ENCODE results near the gene ARHGAP8. TPM values are rescaled to one million over a fixed set of nuclear protein-coding genes. Genes with fewer than 3 reads are reported as not detected.

ARHGAP8 gene
- total RNA-seq, result 1 to 10 TPM in 1 of 2 donors, under 1 TPM in 1; 0.69 to 3.7 TPM
- polyA plus RNA-seq (ENCODE audit: insufficient read length in 2 of 2), result 1 to 10 TPM; 3.1 to 8.5 TPM
- long read RNA-seq, donor 1, partial matches to known transcripts, result 0 of 1 reads
- long read RNA-seq, donor 1, other reads (novel, unspliced or antisense), result 0 of 1 reads
- long read RNA-seq, donor 2, result 0 reads
- long read RNA-seq, donor 3, result 0 reads
- long read RNA-seq, donor 4, partial matches to known transcripts, result 0 of 10 reads
- long read RNA-seq, donor 4, other reads (novel, unspliced or antisense), result 0 of 10 reads

GRCh38 chr22:44752285-44753188 is at the start of gene ARHGAP8:
Gene ARHGAP8, plus strand, starts transcription at chr22:44752575. Its CDS starts 33,953 bp downstream, at chr22:44786528.
- WGBS (ENCODE audit: insufficient coverage), result 6% methylated on average over 54 of the region's 78 CpGs
- peaks cover 20% of the 10 kb centered on the region for H3K4me1 ChIP-seq (ENCODE audit: control insufficient read depth, insufficient read depth, low read length)
- H3K9me3 ChIP-seq (ENCODE audit: control insufficient read depth, insufficient read depth, low read length), result peaks cover 1% of the 10 kb centered on the region
- no peak within 1 kb of the TSS for H3K4me3 ChIP-seq (ENCODE audit: low read depth, low read length)
- H3K36me3 ChIP-seq (ENCODE audit: control insufficient read depth, insufficient read depth, low read length), result no peaks in the 10 kb centered on the region
- peaks cover 38% of the 10 kb centered on the region for H3K27me3 ChIP-seq (ENCODE audit: control insufficient read depth, insufficient read depth, low read length)
- no peak for DNase-seq (ENCODE audit: low read depth in 4 of 6, low spot score in 6 of 6)
- H3K27ac ChIP-seq (ENCODE audit: low read depth, low read length), result no peak within 1 kb of the TSS

DNA sequence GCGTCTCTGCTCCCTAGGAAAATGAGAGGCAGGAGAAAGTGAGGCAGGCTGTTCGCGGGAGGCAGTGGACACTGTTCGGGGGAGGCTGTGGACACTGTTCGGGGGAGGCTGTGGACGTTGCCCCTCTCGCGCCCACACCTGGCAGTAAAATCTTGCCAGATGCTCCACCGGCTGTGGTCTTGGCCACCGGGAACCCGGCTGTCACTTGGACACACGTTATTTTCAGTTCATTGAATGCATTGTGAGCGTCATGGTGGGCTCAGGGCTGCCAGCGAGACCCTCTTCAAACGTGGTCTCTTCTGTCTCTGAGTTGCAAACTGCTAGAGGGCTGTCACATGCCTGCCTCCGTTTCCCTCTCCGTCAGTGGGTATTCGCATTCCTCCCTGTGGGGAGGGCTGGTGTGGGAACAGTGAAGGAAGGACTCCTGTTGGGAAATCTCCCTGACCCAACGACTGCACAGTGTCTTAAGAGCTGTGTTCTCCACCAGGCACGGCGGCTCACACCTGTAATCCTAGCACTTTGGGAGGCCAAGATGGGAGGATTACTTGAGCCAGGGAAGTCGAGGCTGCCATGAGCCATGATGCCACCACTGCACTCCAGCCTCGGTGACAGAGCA is 49.0 kb upstream of the ARHGAP8 start:
- DNase-seq (ENCODE audit: low read depth in 4 of 6, low spot score in 6 of 6), result peak in 1 of 6 donors; percentile 25

DNA sequence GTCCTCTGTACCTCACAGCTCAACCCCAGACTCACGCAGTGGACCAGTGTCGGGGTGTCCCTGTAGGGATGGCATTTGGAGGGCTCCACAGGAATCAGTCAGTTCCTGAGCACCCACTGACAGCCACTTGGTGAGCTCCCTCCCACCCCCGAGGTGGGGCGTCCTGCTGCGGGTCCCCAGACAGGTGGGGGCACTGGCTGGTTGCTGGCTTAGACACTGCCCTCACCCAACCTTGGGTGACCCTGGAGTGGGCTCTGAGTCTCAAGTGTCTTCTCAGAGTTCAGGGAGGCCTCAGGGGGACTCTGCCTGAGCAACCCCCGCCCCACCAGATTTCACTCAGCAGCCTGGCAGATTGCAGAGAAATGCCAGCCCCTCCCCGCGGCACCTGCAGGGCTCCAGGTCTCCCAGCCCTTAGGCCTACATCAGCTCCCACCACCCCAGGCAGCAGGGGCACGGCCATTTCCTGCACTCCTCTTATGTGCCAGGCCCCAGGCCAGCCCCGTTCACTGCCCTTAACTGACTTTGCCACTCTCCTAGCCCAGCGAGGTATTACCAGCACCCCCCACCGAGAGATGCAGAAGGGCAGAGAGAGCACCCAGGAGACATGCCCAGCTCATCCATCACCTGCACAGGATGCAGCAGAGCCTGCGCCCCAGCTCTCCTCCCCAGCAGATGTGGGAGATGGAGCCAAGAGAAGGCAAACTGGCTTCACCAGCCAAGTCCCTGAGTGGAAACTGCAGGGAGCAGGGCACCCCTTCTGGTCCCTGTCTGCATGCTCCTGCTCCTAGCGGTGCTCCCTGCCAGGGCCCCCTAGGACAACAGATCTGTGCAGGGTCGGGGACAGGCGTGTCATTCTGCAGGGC is 48.0 kb upstream of the ARHGAP8 start:
- Histone ChIP-seq H3K9me3 (ENCODE audit: control insufficient read depth, insufficient read depth, low read length) (no peaks in the 10 kb centered on the region), H3K27me3 (ENCODE audit: control insufficient read depth, insufficient read depth, low read length) (peaks cover 17% of the 10 kb centered on the region), H3K36me3 (ENCODE audit: control insufficient read depth, insufficient read depth, low read length) (peaks cover 16% of the 10 kb centered on the region), H3K4me1 (ENCODE audit: control insufficient read depth, insufficient read depth, low read length) (peaks cover 32% of the 10 kb centered on the region), H3K4me3 (ENCODE audit: low read depth, low read length) (no peak overlapping the region), H3K27ac (ENCODE audit: low read depth, low read length) (no peak overlapping the region)
- WGBS (ENCODE audit: insufficient coverage), result 89% methylated on average over 14 of the region's 16 CpGs
- no peak for DNase-seq (ENCODE audit: low read depth in 4 of 6, low spot score in 6 of 6)

More for the DNA sequence above, 49.0 kb upstream of the ARHGAP8 start:
- Histone ChIP-seq H3K4me3 (ENCODE audit: low read depth, low read length) (peak overlapping the region; percentile 29), H3K27me3 (ENCODE audit: control insufficient read depth, insufficient read depth, low read length) (peaks cover 17% of the 10 kb centered on the region), H3K27ac (ENCODE audit: low read depth, low read length) (no peak overlapping the region), H3K4me1 (ENCODE audit: control insufficient read depth, insufficient read depth, low read length) (peaks cover 42% of the 10 kb centered on the region), H3K36me3 (ENCODE audit: control insufficient read depth, insufficient read depth, low read length) (peaks cover 16% of the 10 kb centered on the region), H3K9me3 (ENCODE audit: control insufficient read depth, insufficient read depth, low read length) (no peaks in the 10 kb centered on the region)
- WGBS (ENCODE audit: insufficient coverage), result 40% methylated on average over 22 of the region's 23 CpGs

DNA sequence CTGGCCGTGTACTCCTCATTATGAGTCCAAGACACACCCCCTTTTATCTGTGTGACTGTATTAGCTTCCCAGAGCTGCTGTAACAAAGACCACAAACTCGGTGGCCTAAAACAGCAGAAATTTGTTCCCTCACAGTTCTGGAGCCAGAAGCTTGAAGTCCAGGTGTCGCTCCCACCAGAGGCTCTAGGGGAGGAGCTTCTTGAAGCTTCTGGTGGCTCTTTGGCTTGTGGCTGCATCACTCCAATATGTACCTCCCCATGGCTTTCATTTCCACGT is 47.4 kb upstream of the ARHGAP8 start:
- H3K4me3 ChIP-seq (ENCODE audit: low read depth, low read length), result no peak overlapping the region
- peaks cover 18% of the 10 kb centered on the region for H3K36me3 ChIP-seq (ENCODE audit: control insufficient read depth, insufficient read depth, low read length)
- no peaks in the 10 kb centered on the region for H3K9me3 ChIP-seq (ENCODE audit: control insufficient read depth, insufficient read depth, low read length)
- H3K4me1 ChIP-seq (ENCODE audit: control insufficient read depth, insufficient read depth, low read length), result peaks cover 31% of the 10 kb centered on the region
- no peak for DNase-seq (ENCODE audit: low read depth in 4 of 6, low spot score in 6 of 6)
- 86% methylated on average over 4 of the region's 4 CpGs for WGBS (ENCODE audit: insufficient coverage)
- H3K27ac ChIP-seq (ENCODE audit: low read depth, low read length), result no peak overlapping the region
- peaks cover 17% of the 10 kb centered on the region for H3K27me3 ChIP-seq (ENCODE audit: control insufficient read depth, insufficient read depth, low read length)

DNA sequence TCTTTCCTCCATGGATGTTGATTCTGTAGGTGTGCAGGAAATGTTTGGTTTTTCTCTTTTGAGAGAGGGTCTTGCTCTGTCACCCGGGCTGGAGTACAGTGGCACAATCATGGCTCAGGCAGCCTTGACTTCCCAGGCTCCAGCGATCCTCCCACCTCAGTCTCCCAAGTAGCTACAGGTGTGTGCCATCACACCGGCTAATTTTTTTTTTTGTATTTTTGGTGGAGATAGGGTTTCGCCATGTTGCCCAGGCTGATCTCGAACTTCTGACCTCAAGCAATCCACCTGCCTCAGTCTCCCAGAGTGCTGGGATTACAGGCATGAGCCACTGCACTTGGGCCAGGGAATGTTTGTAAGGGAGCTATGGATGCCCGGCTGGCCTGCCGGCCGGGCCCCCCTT is 45.9 kb upstream of the ARHGAP8 start:
- no peak for DNase-seq (ENCODE audit: low read depth in 4 of 6, low spot score in 6 of 6)
- H3K4me3 ChIP-seq (ENCODE audit: low read depth, low read length), result no peak overlapping the region
- H3K4me1 ChIP-seq (ENCODE audit: control insufficient read depth, insufficient read depth, low read length), result peaks cover 33% of the 10 kb centered on the region
- WGBS (ENCODE audit: insufficient coverage), result 85% methylated on average over 5 of the region's 8 CpGs
- H3K27me3 ChIP-seq (ENCODE audit: control insufficient read depth, insufficient read depth, low read length), result peaks cover 17% of the 10 kb centered on the region
- H3K9me3 ChIP-seq (ENCODE audit: control insufficient read depth, insufficient read depth, low read length), result no peaks in the 10 kb centered on the region
- peaks cover 27% of the 10 kb centered on the region for H3K36me3 ChIP-seq (ENCODE audit: control insufficient read depth, insufficient read depth, low read length)
- H3K27ac ChIP-seq (ENCODE audit: low read depth, low read length), result no peak overlapping the region

DNA sequence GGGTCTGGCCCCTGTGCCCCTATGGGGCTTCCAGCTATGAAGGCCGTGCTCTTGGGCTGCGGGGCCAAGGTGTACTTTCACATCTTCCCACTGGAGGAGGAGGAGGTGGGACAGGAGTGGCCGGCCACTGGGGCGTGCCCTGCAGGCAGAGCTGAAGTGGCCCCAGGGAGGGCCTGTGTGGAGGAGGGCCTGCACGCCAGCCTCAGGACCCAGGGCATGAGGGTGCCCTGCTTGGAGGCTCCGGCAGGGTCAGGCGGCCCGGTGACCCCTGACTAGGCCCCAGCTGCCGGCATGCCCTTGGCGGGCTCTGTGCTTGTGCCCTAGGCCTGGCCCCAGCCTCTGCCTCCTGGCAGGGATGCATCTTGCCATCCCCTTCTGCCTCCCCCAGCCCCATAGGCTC is 45.2 kb upstream of the ARHGAP8 start:
- Histone ChIP-seq H3K27me3 (ENCODE audit: control insufficient read depth, insufficient read depth, low read length) (peaks cover 14% of the 10 kb centered on the region), H3K4me3 (ENCODE audit: low read depth, low read length) (no peak overlapping the region), H3K4me1 (ENCODE audit: control insufficient read depth, insufficient read depth, low read length) (peaks cover 29% of the 10 kb centered on the region), H3K36me3 (ENCODE audit: control insufficient read depth, insufficient read depth, low read length) (peaks cover 29% of the 10 kb centered on the region), H3K9me3 (ENCODE audit: control insufficient read depth, insufficient read depth, low read length) (no peaks in the 10 kb centered on the region), H3K27ac (ENCODE audit: low read depth, low read length) (no peak overlapping the region)
- DNase-seq (ENCODE audit: low read depth in 4 of 6, low spot score in 6 of 6), result no peak
- 88% methylated on average over 10 of the region's 10 CpGs for WGBS (ENCODE audit: insufficient coverage)

GRCh38 chr22:44707752-44708151 is 44.6 kb upstream of the ARHGAP8 start:
- Histone ChIP-seq H3K4me1 (ENCODE audit: control insufficient read depth, insufficient read depth, low read length) (peaks cover 25% of the 10 kb centered on the region), H3K36me3 (ENCODE audit: control insufficient read depth, insufficient read depth, low read length) (peaks cover 31% of the 10 kb centered on the region), H3K27ac (ENCODE audit: low read depth, low read length) (no peak overlapping the region), H3K4me3 (ENCODE audit: low read depth, low read length) (no peak overlapping the region), H3K27me3 (ENCODE audit: control insufficient read depth, insufficient read depth, low read length) (peaks cover 14% of the 10 kb centered on the region), H3K9me3 (ENCODE audit: control insufficient read depth, insufficient read depth, low read length) (no peaks in the 10 kb centered on the region)
- WGBS (ENCODE audit: insufficient coverage), result 97% methylated on average over 11 of the region's 11 CpGs
- no peak for DNase-seq (ENCODE audit: low read depth in 4 of 6, low spot score in 6 of 6)

DNA sequence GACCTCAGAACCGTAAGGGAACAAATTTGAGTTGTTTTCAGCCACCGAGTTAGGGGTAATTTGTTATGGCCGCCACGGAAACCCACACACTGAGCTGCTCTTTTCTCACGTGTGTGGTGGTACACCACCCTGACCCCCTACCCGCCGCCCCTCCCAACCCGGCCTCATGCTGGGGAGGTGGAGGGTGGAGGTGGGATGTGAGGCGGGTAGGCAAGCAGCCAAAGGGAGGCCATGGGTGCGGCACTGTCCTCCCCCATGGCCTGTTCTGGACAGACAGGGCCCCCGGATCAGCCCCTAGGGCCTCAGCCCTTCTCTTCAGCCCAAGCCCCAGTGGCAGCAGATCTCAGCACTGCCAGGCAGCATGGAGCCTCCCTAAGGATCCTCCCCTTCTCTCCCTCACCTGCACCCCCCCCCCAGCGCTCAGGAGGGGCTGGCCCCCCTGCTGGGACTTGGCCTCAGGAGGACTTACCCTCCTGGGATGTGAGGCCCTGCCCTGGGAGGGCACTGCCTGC is 42.4 kb upstream of the ARHGAP8 start:
- H3K4me1 ChIP-seq (ENCODE audit: control insufficient read depth, insufficient read depth, low read length), result peaks cover 7% of the 10 kb centered on the region

More for the DNA sequence above, 42.4 kb upstream of the ARHGAP8 start:
- H3K27ac ChIP-seq (ENCODE audit: low read depth, low read length), result no peak overlapping the region
- H3K4me3 ChIP-seq (ENCODE audit: low read depth, low read length), result no peak overlapping the region
- peaks cover 30% of the 10 kb centered on the region for H3K36me3 ChIP-seq (ENCODE audit: control insufficient read depth, insufficient read depth, low read length)
- H3K9me3 ChIP-seq (ENCODE audit: control insufficient read depth, insufficient read depth, low read length), result no peaks in the 10 kb centered on the region
- WGBS (ENCODE audit: insufficient coverage), result 57% methylated on average over 3 of the region's 12 CpGs
- no peaks in the 10 kb centered on the region for H3K27me3 ChIP-seq (ENCODE audit: control insufficient read depth, insufficient read depth, low read length)
- no peak for DNase-seq (ENCODE audit: low read depth in 4 of 6, low spot score in 6 of 6)
